A549 (cell line): ENCODE results near the gene DHDDS. TPM values are rescaled to one million over a fixed set of nuclear protein-coding genes. Genes with fewer than 3 reads are reported as not detected.

Source experiments
- ATAC-seq, 2 experiments: fragments of 200-7000 bp in 1 of 2; fragments of >200 bp in 1 of 2; cut with Nextera tagmentation in 1 of 2; cut with Tn5 transposase in 1 of 2; 3 replicates each; pipeline versions ENCODE4 v1.8.0 to v1.9.1; 2018 to 2020; ENCODE audit warnings: mild to moderate bottlenecking in 1 of 2, moderate library complexity in 1 of 2
- CTCF ChIA-PET: fragments of 300-600 bp; sonication (Branson Sonifier 250); formaldehyde crosslinking; extraction: SDS; loops from one replicate; lab custom pipeline; 2021; ENCODE audit warnings: antibody characterized with exemption, inconsistent platforms; lab: Yijun Ruan, JAX
- POLR2A ChIA-PET: fragments of 350-600 bp; formaldehyde crosslinking; extraction: SDS; loops from one replicate; lab custom pipeline; 2021; ENCODE audit warnings: antibody characterized with exemption, inconsistent platforms; lab: Yijun Ruan, JAX
- DNase-seq, 2 experiments: peaks; one replicate each; pipeline versions ENCODE4 v3.0.0 to v3.0.0-alpha.2; 2011 to 2016; ENCODE audit warnings: low read depth in 1 of 2, low spot score in 1 of 2
- FAIRE-seq: peaks from 2 replicates; lab custom pipeline; 2011; peaks lifted over from hg19 to GRCh38; lab: Jason Lieb, UNC
- H3K27ac ChIP-seq, 2 experiments: fragments of >200 bp; sonication (Bioruptor Twin); formaldehyde crosslinking; 3 replicates each; pipeline ENCODE4 v1.5.1; 2016 to 2017
- H3K4me1 ChIP-seq: fragments of >200 bp; sonication (Bioruptor Twin); formaldehyde crosslinking; 3 replicates; pipeline ENCODE4 v1.6.1; 2016
- H3K4me2 ChIP-seq: fragments of >200 bp; sonication (Bioruptor Twin); formaldehyde crosslinking; 3 replicates; pipeline ENCODE4 v1.6.1; 2016
- H3K4me3 ChIP-seq: fragments of >200 bp; sonication (Bioruptor Twin); formaldehyde crosslinking; 3 replicates; pipeline ENCODE4 v1.5.1; 2016
- H3K9me3 ChIP-seq: fragments of >200 bp; sonication (Bioruptor Twin); formaldehyde crosslinking; 3 replicates; pipeline ENCODE4 v1.6.1; 2016
- BHLHE40 ChIP-seq: IDR thresholded peaks from 2 replicates; pipeline ENCODE4 v1.6.1; 2012; ENCODE audit warnings: low read depth, low read length, inconsistent platforms
- CBX8 ChIP-seq: fragments of 200-600 bp; sonication (generic); IDR thresholded peaks from 2 replicates; pipeline ENCODE4 v1.6.1; 2016
- CHD4 ChIP-seq: fragments of 200-600 bp; sonication (generic); IDR thresholded peaks from 2 replicates; pipeline ENCODE4 v1.6.1; 2016; ENCODE audit warnings: antibody characterized with exemption, mild to moderate bottlenecking, borderline replicate concordance
- EHF ChIP-seq: fragments of 250-450 bp; sonication (Bioruptor Pico); IDR thresholded peaks from 2 replicates; pipeline ENCODE4 v1.5.0; 2020; ENCODE audit warnings: mild to moderate bottlenecking
- ELK1 ChIP-seq: fragments of 150-350 bp; IDR thresholded peaks from 2 replicates; pipeline ENCODE4 v1.6.1; 2014; ENCODE audit warnings: low read depth, mild to moderate bottlenecking, low read length
- FOSB ChIP-seq: fragments of 250-450 bp; sonication (Bioruptor Pico); IDR thresholded peaks from 2 replicates; pipeline ENCODE4 v1.5.0; 2020; ENCODE audit warnings: mild to moderate bottlenecking, moderate library complexity
- FOSL2 ChIP-seq, 2 experiments: fragments of 450-650 bp in 1 of 2; fragments of >200 bp in 1 of 2; sonication (Bioruptor Twin) in 1 of 2; formaldehyde crosslinking; IDR thresholded peaks; 2 replicates each; pipeline versions ENCODE4 v1.5.0 to v1.6.1; 2016 to 2020; ENCODE audit warnings: mild to moderate bottlenecking in 1 of 2, moderate library complexity in 1 of 2
- FOXS1 ChIP-seq: fragments of 250-450 bp; sonication (Bioruptor Pico); IDR thresholded peaks from 2 replicates; pipeline ENCODE4 v1.5.0; 2020; ENCODE audit warnings: mild to moderate bottlenecking, moderate library complexity
- GATA3 ChIP-seq: IDR thresholded peaks from 2 replicates; pipeline ENCODE4 v1.6.1; 2012; ENCODE audit warnings: borderline replicate concordance
- HDAC2 ChIP-seq: fragments of 200-600 bp; sonication (generic); IDR thresholded peaks from 2 replicates; pipeline ENCODE4 v1.6.1; 2016
- KDM1A ChIP-seq: fragments of 200-600 bp; sonication (generic); IDR thresholded peaks from 2 replicates; pipeline ENCODE4 v1.6.1; 2016; ENCODE audit warnings: low read depth, mild to moderate bottlenecking
- KDM5A ChIP-seq: fragments of 200-600 bp; sonication (generic); IDR thresholded peaks from 2 replicates; pipeline ENCODE4 v1.6.1; 2016; ENCODE audit warnings: antibody characterized with exemption, mild to moderate bottlenecking
- MAZ ChIP-seq: fragments of 150-350 bp; IDR thresholded peaks from 2 replicates; pipeline ENCODE4 v1.6.1; 2014; ENCODE audit warnings: antibody characterized with exemption, low read depth, low read length, borderline replicate concordance
- NFE2L2 ChIP-seq: fragments of 150-350 bp; conservative IDR thresholded peaks from 2 replicates; pipeline ENCODE4 v1.6.1; 2014; ENCODE audit warnings: low read length
- POLR2A ChIP-seq: IDR thresholded peaks from 2 replicates; pipeline ENCODE4 v1.6.1; 2012; ENCODE audit warnings: mild to moderate bottlenecking, low read length
- RCOR1 ChIP-seq: fragments of 150-350 bp; IDR thresholded peaks from 2 replicates; pipeline ENCODE4 v1.6.1; 2014; ENCODE audit warnings: antibody characterized with exemption, low read length, low read depth
- RNF2 ChIP-seq: fragments of 200-600 bp; sonication (generic); IDR thresholded peaks from 2 replicates; pipeline ENCODE4 v1.6.1; 2016; ENCODE audit warnings: low read depth, mild to moderate bottlenecking, antibody characterized with exemption, moderate library complexity, borderline replicate concordance
- TFCP2L1 ChIP-seq: fragments of 250-450 bp; sonication (Bioruptor Pico); IDR thresholded peaks from 2 replicates; pipeline ENCODE4 v1.5.0; 2021; ENCODE audit warnings: mild to moderate bottlenecking
- ZFP36 ChIP-seq: fragments of 450-650 bp; IDR thresholded peaks from 2 replicates; pipeline ENCODE4 v1.6.1; 2014; ENCODE audit warnings: borderline replicate concordance; ENCODE audit not compliant: partially characterized antibody
- WGBS: methylation state at CpG from one replicate; pipeline ENCODE4 v1.1.6; 2017; ENCODE audit errors: missing lambda C conversion rate; 5-methylcytosine and 5-hydroxymethylcytosine counted together
- polyA plus RNA-seq, 4 experiments: library from polyadenylated mRNA; depleted of rRNA in 3 of 4; stranded (reverse); fragments of >200 nt; fragmentation: RNase III in 1 of 4; extraction: RNeasy Plus Mini Kit Qiagen cat#74134 plus additional on column Dnase treatment in 1 of 4; gene quantifications; 2 replicates in 3 of 4; 3 replicates in 1 of 4; pipeline ENCODE4 v1.2.3, GENCODE V29; 2011 to 2017
- TF ChIP-seq, protein P1 (sequence below): fragments of 250-450 bp; sonication (Bioruptor Pico); IDR thresholded peaks from 2 replicates; pipeline ENCODE4 v1.5.0; 2020; ENCODE audit warnings: low read depth, mild to moderate bottlenecking, moderate library complexity

Gene DHDDS
- polyA plus RNA-seq, 2 of the 4 experiments (the other 2 are of a cell fraction) = 26.0 to 27.3 TPM

DNA sequence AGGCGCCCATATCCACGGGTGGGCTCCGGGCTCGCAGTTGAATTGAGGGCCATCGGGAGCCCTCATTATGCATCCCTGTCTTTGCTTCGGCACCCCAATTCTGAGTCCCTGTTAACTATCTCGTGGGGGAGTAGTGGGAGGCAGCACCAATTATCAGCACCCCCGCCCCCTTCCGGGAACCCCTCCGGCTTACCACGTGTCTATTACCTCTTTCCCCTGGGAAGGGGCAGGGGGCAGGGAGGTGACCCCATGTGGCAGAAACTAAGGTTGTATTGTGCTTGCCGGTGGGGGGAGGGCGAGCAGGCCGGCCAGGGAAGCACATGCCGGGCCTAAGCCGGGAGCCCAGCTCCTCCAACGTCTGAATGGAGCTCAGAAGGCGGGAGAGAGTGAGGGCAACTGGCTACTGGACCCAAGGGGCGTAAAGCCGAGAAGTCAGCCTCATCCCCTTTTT is 20.5 kb upstream of the DHDDS start:
- ChIA-PET POLR2A (no interaction called here), CTCF (interaction anchor here (1.9 kb wide), 1 partner anchor 136 kb away, joined by 4 read pairs; no protein-coding TSS in a partner anchor)
- Histone ChIP-seq H3K4me3 (no peak overlapping the region), H3K4me1 (peaks cover 13% of the 10 kb centered on the region), H3K27ac (no peak overlapping the region), H3K9me3 (no peaks in the 10 kb centered on the region), H3K4me2 (no peak overlapping the region)
- ATAC-seq (no peak), FAIRE-seq (no peak), DNase-seq (no peak)
- TF ChIP-seq ELK1 (no peak), ZFP36 (no peak), KDM1A (no peak), HDAC2 (no peak), FOSL2 (IDR thresholded peaks at IDR 0.05) (no peak), FOSL2 (CRISPR knock-in tag; IDR thresholded peaks at IDR 0.05) (no peak), CHD4 (no peak), EHF (no peak)
- 89% methylated on average over 11 of the region's 20 CpGs for WGBS

GRCh38 chr1:26412180-26412840 is 19.8 kb upstream of the DHDDS start:
- Histone ChIP-seq H3K27ac (no peak overlapping the region), H3K4me3 (no peak overlapping the region), H3K9me3 (no peaks in the 10 kb centered on the region), H3K4me1 (peaks cover 13% of the 10 kb centered on the region), H3K4me2 (no peak overlapping the region)
- TF ChIP-seq, protein P1, sequence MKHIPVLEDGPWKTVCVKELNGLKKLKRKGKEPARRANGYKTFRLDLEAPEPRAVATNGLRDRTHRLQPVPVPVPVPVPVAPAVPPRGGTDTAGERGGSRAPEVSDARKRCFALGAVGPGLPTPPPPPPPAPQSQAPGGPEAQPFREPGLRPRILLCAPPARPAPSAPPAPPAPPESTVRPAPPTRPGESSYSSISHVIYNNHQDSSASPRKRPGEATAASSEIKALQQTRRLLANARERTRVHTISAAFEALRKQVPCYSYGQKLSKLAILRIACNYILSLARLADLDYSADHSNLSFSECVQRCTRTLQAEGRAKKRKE (CRISPR knock-in tag) = no peak
- TF ChIP-seq TFCP2L1 (CRISPR knock-in tag) (no peak), GATA3 (no peak), MAZ (no peak), FOSB (no peak), HDAC2 (no peak), CBX8 (no peak), RCOR1 (no peak)
- ChIA-PET POLR2A (no interaction called here), CTCF (interaction anchor here (1.0 to 1.9 kb wide), 3 partner anchors 22 to 345 kb away, joined by 3 to 4 read pairs (median 3); no protein-coding TSS in a partner anchor)
- DNase-seq (peak in 1 of 2 experiments; percentile 23), FAIRE-seq (no peak), ATAC-seq (no peak)
- 67% methylated on average over 9 of the region's 9 CpGs for WGBS

GRCh38 chr1:26413031-26413430 is 19.1 kb upstream of the DHDDS start:
- ATAC-seq = no peak
- 8% methylated on average over 1 of the region's 1 CpG for WGBS
- TF ChIP-seq NFE2L2 (no peak), HDAC2 (no peak), POLR2A (no peak), BHLHE40 (no peak), RNF2 (no peak), FOSB (no peak), KDM5A (no peak), EHF (no peak), FOXS1 (no peak)
- TF ChIP-seq, all 56 proteins: peak for 0
- Histone ChIP-seq H3K4me3 (no peak overlapping the region), H3K4me2 (no peak overlapping the region), H3K4me1 (peaks cover 13% of the 10 kb centered on the region), H3K9me3 (no peaks in the 10 kb centered on the region), H3K27ac (no peak overlapping the region)
- FAIRE-seq = no peak
- no peak for DNase-seq
- ChIA-PET CTCF (interaction anchor here (1.0 to 1.1 kb wide), 2 partner anchors 23 to 346 kb away, joined by 3 read pairs; no protein-coding TSS in a partner anchor), POLR2A (interaction anchor here (0.7 kb wide), 1 partner anchor 1946 kb away, joined by 7 read pairs; no protein-coding TSS in a partner anchor)
